Right lobe of liver (tissue), 4 donors: ENCODE results near the gene XRCC6.
"Not testable (repeated sequence)": the region's sequence is repeated elsewhere in the genome, so short reads cannot be mapped to it uniquely, and the experiment has no call there.

ENCODE experiments used
- CTCF ChIP-seq, 4 donors: fragments of 200-600 bp in 3 of 4; fragments of 450-650 bp in 1 of 4; IDR thresholded peaks; one replicate each; pipeline versions ENCODE4 v1.5.1 to v1.8.0; 2016 to 2022; ENCODE audit warnings: antibody characterized with exemption in 4 of 4, mild to moderate bottlenecking in 2 of 4
- POLR2A ChIP-seq: fragments of 450-650 bp; IDR thresholded peaks from one replicate; pipeline ENCODE4 v1.6.1; 2017; ENCODE audit warnings: antibody characterized with exemption, mild to moderate bottlenecking
- donor health status: DM: no; HTN: no; CAD: no.
- donor health status: DM: no; HTN: no; CAD: no.
- donor health status: DM: no; HTN: yes; CAD: no.

- TF ChIP-seq CTCF (IDR thresholded peaks at IDR 0.05); POLR2A: not testable (repeated sequence)
These were observed 13.5 kb downstream of the XRCC6 start for GRCh38 chr22:41634610-41635009.
